HepG2 (cell line): ENCODE results near the gene ING1. TPM values are rescaled to one million over a fixed set of nuclear protein-coding genes. Genes with fewer than 3 reads are reported as not detected.

Source experiments
- CEBPG ChIP-seq: IDR thresholded peaks from 2 replicates; pipeline ENCODE4 v1.6.1; 2016
- HDAC6 ChIP-seq: fragments of 200-600 bp; sonication (generic); IDR thresholded peaks from 2 replicates; pipeline ENCODE4 v1.7.0; 2017; ENCODE audit warnings: mild to moderate bottlenecking, antibody characterized with exemption, low read length, low read depth
- ISL2 ChIP-seq: sonication (generic); formaldehyde crosslinking; IDR thresholded peaks from 2 replicates; pipeline ENCODE4 v1.5.0; 2020; ENCODE audit warnings: missing genetic modification reagents
- KDM1A ChIP-seq: IDR thresholded peaks from 2 replicates; pipeline ENCODE4 v1.6.1; 2016; ENCODE audit warnings: missing compliant biosample characterization
- KMT2B ChIP-seq: IDR thresholded peaks from 2 replicates; pipeline ENCODE4 v1.6.1; 2016; ENCODE audit warnings: missing genetic modification reagents, missing compliant biosample characterization
- NCOA1 ChIP-seq: sonication (generic); formaldehyde crosslinking; IDR thresholded peaks from 2 replicates; pipeline ENCODE4 v1.9.0; 2021; ENCODE audit warnings: missing genetic modification reagents
- NFE2L1 ChIP-seq: sonication (generic); formaldehyde crosslinking; IDR thresholded peaks from 2 replicates; pipeline ENCODE4 v1.4.0; 2020; ENCODE audit warnings: missing genetic modification reagents, mild to moderate bottlenecking, borderline replicate concordance
- SKI ChIP-seq: fragments of 450-650 bp; IDR thresholded peaks from one replicate; pipeline ENCODE4 v1.6.1; 2018; ENCODE audit warnings: mild to moderate bottlenecking; ENCODE audit not compliant: partially characterized antibody
- SMAD9 ChIP-seq: sonication (generic); formaldehyde crosslinking; IDR thresholded peaks from 2 replicates; pipeline ENCODE4 v1.5.1; 2020; ENCODE audit warnings: mild to moderate bottlenecking, missing genetic modification reagents
- SMARCC2 ChIP-seq: fragments of 450-650 bp; IDR thresholded peaks from 2 replicates; pipeline ENCODE4 v1.6.1; 2017; ENCODE audit warnings: antibody characterized with exemption, mild to moderate bottlenecking
- TAF1 ChIP-seq: sonication (generic); formaldehyde crosslinking; IDR thresholded peaks from 2 replicates; pipeline ENCODE4 v1.4.0; 2020; ENCODE audit warnings: missing genetic modification reagents
- TCF12 ChIP-seq, 2 experiments: fragments of 450-650 bp in 1 of 2; sonication (generic) in 1 of 2; formaldehyde crosslinking in 1 of 2; IDR thresholded peaks; 2 replicates each; pipeline versions ENCODE4 v1.6.1 to v1.8.0; 2017 to 2022; ENCODE audit warnings: antibody characterized with exemption in 1 of 2, mild to moderate bottlenecking in 1 of 2, missing genetic modification reagents in 1 of 2, moderate library complexity in 1 of 2
- ZNF10 ChIP-seq: sonication (generic); formaldehyde crosslinking; IDR thresholded peaks from 2 replicates; pipeline ENCODE4 v1.4.0; 2020; ENCODE audit warnings: mild to moderate bottlenecking, low read depth, missing genetic modification reagents, borderline replicate concordance
- ZNF101 ChIP-seq: sonication (generic); formaldehyde crosslinking; IDR thresholded peaks from 2 replicates; pipeline ENCODE4 v1.4.0; 2020; ENCODE audit warnings: mild to moderate bottlenecking, low read depth, missing genetic modification reagents, borderline replicate concordance
- ZNF121 ChIP-seq: sonication (generic); formaldehyde crosslinking; IDR thresholded peaks from 2 replicates; pipeline ENCODE4 v1.5.0; 2020; ENCODE audit warnings: mild to moderate bottlenecking, missing genetic modification reagents
- ZNF232 ChIP-seq: sonication (generic); formaldehyde crosslinking; IDR thresholded peaks from 2 replicates; pipeline ENCODE4 v1.4.0; 2020; ENCODE audit warnings: missing genetic modification reagents, borderline replicate concordance
- ZNF235 ChIP-seq: sonication (generic); formaldehyde crosslinking; IDR thresholded peaks from 2 replicates; pipeline ENCODE4 v1.8.1; 2023; ENCODE audit warnings: mild to moderate bottlenecking, missing genetic modification reagents, borderline replicate concordance
- ZNF382 ChIP-seq: sonication (generic); formaldehyde crosslinking; IDR thresholded peaks from 2 replicates; pipeline ENCODE4 v1.5.0; 2020; ENCODE audit warnings: missing genetic modification reagents, mild to moderate bottlenecking, borderline replicate concordance
- ZNF749 ChIP-seq: sonication (generic); formaldehyde crosslinking; IDR thresholded peaks from 2 replicates; pipeline ENCODE4 v1.8.0; 2022; ENCODE audit warnings: mild to moderate bottlenecking, missing genetic modification reagents, moderate library complexity, borderline replicate concordance
- ZNF792 ChIP-seq: IDR thresholded peaks from 2 replicates; pipeline ENCODE4 v1.6.1; 2016
- polyA plus RNA-seq, 8 experiments: library from polyadenylated mRNA; depleted of rRNA in 3 of 8; stranded (reverse) in 7 of 8; unstranded in 1 of 8; fragments of >200 nt; fragmentation: Illumina TruSeq in 4 of 8; extraction: Trizol in 4 of 8; gene quantifications; 2 replicates each; pipeline versions ENCODE4 v1.2.1 to v1.2.3, GENCODE V29; 2011 to 2016; ENCODE audit warnings: low read depth in 4 of 8, missing spikeins in 1 of 8, mixed read lengths in 1 of 8; ENCODE audit not compliant: insufficient read depth in 1 of 8
- total RNA-seq, 5 experiments: library from RNA; depleted of rRNA; stranded (reverse); fragments of >200 nt; fragmentation: Illumina TruSeq; extraction: Trizol; gene quantifications; 2 replicates each; pipeline ENCODE4 v1.2.3, GENCODE V29; 2016; ENCODE audit warnings: low read depth in 1 of 5
- TF ChIP-seq, protein P1 (sequence below): sonication (generic); formaldehyde crosslinking; IDR thresholded peaks from 2 replicates; pipeline ENCODE4 v1.8.0; 2022; ENCODE audit warnings: low read depth, missing genetic modification reagents
- TF ChIP-seq, protein P2 (sequence below): sonication (generic); formaldehyde crosslinking; IDR thresholded peaks from 2 replicates; pipeline ENCODE4 v1.4.0; 2020; ENCODE audit warnings: mild to moderate bottlenecking, low read depth, missing genetic modification reagents
- TF ChIP-seq, protein P3 (sequence below): IDR thresholded peaks from 2 replicates; pipeline ENCODE4 v1.6.1; 2016
- TF ChIP-seq, protein P4 (sequence below): sonication (generic); formaldehyde crosslinking; IDR thresholded peaks from 2 replicates; pipeline ENCODE4 v1.8.0; 2022; ENCODE audit warnings: missing genetic modification reagents, low read depth, mild to moderate bottlenecking, borderline replicate concordance
- TF ChIP-seq, protein P5 (sequence below): IDR thresholded peaks from 2 replicates; pipeline ENCODE4 v1.6.1; 2016
- TF ChIP-seq, protein P6 (sequence below): sonication (generic); formaldehyde crosslinking; IDR thresholded peaks from 2 replicates; pipeline ENCODE4 v1.4.0; 2020; ENCODE audit warnings: missing genetic modification reagents

Gene ING1
- total and polyA plus RNA-seq, 2 of the 13 experiments (the other 11 are each of a cell fraction or from before 2014, with no cell fraction given) = 8.1 to 16.1 TPM

DNA sequence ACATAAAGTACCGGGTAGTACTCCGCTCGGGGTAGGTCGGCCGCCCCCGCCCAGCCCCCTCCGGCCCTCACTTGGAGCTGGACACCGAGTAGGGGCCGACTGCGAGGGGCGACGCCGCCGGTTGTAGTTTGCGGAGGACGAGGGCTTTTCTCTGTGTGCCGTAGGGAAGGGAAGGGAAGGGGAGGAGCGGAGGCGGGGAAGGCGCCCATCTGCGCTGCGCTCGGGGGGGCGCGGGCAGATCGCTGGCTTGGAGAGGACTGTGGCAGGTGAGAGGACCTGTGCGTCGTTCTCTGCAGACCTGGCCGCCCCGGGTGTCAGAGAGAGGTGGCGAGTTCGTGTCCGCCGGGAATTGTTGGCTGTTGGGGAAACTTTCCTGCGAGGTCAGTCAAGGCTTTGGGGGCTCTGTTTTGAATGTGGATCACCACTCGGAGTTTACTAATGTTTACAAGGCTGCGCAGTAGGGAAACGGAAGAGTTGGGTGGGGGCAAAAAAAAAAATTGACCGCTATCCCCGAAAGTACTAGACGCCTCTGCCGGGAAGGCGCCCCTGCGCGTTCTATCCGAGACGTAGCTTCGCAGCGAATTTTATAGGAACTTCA is 1.4 kb downstream of the ING1 start (continued):
- TF ChIP-seq, protein P1, sequence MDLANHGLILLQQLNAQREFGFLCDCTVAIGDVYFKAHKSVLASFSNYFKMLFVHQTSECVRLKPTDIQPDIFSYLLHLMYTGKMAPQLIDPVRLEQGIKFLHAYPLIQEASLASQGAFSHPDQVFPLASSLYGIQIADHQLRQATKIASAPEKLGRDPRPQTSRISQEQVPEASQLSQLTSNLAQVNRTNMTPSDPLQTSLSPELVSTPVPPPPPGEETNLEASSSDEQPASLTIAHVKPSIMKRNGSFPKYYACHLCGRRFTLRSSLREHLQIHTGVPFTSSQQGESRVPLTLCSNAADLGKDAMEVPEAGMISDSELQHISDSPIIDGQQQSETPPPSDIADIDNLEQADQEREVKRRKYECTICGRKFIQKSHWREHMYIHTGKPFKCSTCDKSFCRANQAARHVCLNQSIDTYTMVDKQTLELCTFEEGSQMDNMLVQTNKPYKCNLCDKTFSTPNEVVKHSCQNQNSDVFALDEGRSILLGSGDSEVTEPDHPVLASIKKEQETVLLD (CRISPR knock-in tag) = no peak
- TF ChIP-seq, protein P2, sequence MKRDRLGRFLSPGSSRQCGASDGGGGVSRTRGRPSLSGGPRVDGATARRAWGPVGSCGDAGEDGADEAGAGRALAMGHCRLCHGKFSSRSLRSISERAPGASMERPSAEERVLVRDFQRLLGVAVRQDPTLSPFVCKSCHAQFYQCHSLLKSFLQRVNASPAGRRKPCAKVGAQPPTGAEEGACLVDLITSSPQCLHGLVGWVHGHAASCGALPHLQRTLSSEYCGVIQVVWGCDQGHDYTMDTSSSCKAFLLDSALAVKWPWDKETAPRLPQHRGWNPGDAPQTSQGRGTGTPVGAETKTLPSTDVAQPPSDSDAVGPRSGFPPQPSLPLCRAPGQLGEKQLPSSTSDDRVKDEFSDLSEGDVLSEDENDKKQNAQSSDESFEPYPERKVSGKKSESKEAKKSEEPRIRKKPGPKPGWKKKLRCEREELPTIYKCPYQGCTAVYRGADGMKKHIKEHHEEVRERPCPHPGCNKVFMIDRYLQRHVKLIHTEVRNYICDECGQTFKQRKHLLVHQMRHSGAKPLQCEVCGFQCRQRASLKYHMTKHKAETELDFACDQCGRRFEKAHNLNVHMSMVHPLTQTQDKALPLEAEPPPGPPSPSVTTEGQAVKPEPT (CRISPR knock-in tag) = no peak
- TF ChIP-seq ZNF10 (CRISPR knock-in tag) (no peak), ISL2 (no peak), ZNF232 (CRISPR knock-in tag) (no peak; the same call in 1 of the 2 replicates), KDM1A (CRISPR knock-in tag) (no peak), ZNF792 (CRISPR knock-in tag) (peak; percentile 7; the same call in 1 of the 2 replicates), NFE2L1 (CRISPR knock-in tag) (no peak), SMAD9 (no peak), ZNF749 (CRISPR knock-in tag) (no peak), CEBPG (no peak), ZNF235 (CRISPR knock-in tag) (no peak), SMARCC2 (no peak), KMT2B (CRISPR knock-in tag) (no peak), TCF12 (IDR thresholded peaks at IDR 0.05) (no peak), TCF12 (CRISPR knock-in tag; IDR thresholded peaks at IDR 0.05) (0 out of 2 replicates have a peak, but pooled peaks have one; percentile 24), ZNF121 (CRISPR knock-in tag) (no peak), HDAC6 (no peak), NCOA1 (no peak), TAF1 (peak; percentile 84), SKI (peak; percentile 47), ZNF382 (CRISPR knock-in tag) (no peak), ZNF101 (CRISPR knock-in tag) (no peak)
- TF ChIP-seq, protein P3, sequence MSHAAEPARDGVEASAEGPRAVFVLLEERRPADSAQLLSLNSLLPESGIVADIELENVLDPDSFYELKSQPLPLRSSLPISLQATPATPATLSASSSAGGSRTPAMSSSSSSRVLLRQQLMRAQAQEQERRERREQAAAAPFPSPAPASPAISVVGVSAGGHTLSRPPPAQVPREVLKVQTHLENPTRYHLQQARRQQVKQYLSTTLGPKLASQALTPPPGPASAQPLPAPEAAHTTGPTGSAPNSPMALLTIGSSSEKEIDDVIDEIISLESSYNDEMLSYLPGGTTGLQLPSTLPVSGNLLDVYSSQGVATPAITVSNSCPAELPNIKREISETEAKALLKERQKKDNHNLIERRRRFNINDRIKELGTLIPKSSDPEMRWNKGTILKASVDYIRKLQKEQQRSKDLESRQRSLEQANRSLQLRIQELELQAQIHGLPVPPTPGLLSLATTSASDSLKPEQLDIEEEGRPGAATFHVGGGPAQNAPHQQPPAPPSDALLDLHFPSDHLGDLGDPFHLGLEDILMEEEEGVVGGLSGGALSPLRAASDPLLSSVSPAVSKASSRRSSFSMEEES (CRISPR knock-in tag) = no peak
- TF ChIP-seq, protein P4, sequence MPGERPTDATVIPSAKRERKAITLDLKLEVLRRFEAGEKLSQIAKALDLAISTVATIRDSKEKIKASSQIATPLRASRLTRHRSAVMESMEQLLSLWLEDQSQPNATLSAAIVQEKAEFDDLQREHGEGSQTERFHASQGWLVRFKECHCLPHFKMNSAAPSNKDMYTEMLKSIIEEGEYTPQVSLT (CRISPR knock-in tag) = no peak
- TF ChIP-seq, protein P5, sequence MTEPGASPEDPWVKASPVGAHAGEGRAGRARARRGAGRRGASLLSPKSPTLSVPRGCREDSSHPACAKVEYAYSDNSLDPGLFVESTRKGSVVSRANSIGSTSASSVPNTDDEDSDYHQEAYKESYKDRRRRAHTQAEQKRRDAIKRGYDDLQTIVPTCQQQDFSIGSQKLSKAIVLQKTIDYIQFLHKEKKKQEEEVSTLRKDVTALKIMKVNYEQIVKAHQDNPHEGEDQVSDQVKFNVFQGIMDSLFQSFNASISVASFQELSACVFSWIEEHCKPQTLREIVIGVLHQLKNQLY (CRISPR knock-in tag) = no peak
- TF ChIP-seq, protein P6, sequence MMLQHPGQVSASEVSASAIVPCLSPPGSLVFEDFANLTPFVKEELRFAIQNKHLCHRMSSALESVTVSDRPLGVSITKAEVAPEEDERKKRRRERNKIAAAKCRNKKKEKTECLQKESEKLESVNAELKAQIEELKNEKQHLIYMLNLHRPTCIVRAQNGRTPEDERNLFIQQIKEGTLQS (CRISPR knock-in tag) = no peak
